CD4-positive, alpha-beta T cell treated with Interferon gamma for 1 hour (primary cell): Measurements from ENCODE around the gene KCNQ1.

Experiments used
- DNase-seq: peaks from one replicate; pipeline ENCODE4 v3.0.0-alpha.2; 2020

Gene KCNQ1

GRCh38 chr11:2660357-2660939, 215.6 kb downstream of the KCNQ1 start:
- DNase-seq, result no peak

GRCh38 chr11:2661173-2662023, 216.6 kb downstream of the KCNQ1 start:
- DNase-seq, result no peak

GRCh38 chr11:2662024-2662312, 217.2 kb downstream of the KCNQ1 start:
- DNase-seq, result no peak

- DNase-seq, result no peak
Measured at GRCh38 chr11:2662430-2663299, 217.9 kb downstream of the KCNQ1 start.

GRCh38 chr11:2663506-2663905, 218.7 kb downstream of the KCNQ1 start:
- DNase-seq, result no peak

- DNase-seq, result no peak
Measured at GRCh38 chr11:2663915-2664314, 219.1 kb downstream of the KCNQ1 start.

GRCh38 chr11:2664376-2664775, 219.6 kb downstream of the KCNQ1 start:
- DNase-seq, result no peak

GRCh38 chr11:2664791-2665525, 220.2 kb downstream of the KCNQ1 start:
- no peak for DNase-seq

GRCh38 chr11:2665526-2666400, 221.0 kb downstream of the KCNQ1 start:
- DNase-seq, result no peak

GRCh38 chr11:2666401-2666741, 221.6 kb downstream of the KCNQ1 start:
- no peak for DNase-seq

- DNase-seq, result no peak
Measured at GRCh38 chr11:2666828-2667570, 222.2 kb downstream of the KCNQ1 start.

- DNase-seq, result no peak
Measured at GRCh38 chr11:2667940-2668339, 223.1 kb downstream of the KCNQ1 start.

- no peak for DNase-seq
Measured at GRCh38 chr11:2668876-2669275, 224.1 kb downstream of the KCNQ1 start.

- no peak for DNase-seq
Measured at GRCh38 chr11:2669634-2670469, 225.0 kb downstream of the KCNQ1 start.

GRCh38 chr11:2670541-2671100, 225.8 kb downstream of the KCNQ1 start:
- DNase-seq, result no peak

GRCh38 chr11:2671748-2672147, 226.9 kb downstream of the KCNQ1 start:
- DNase-seq, result no peak

GRCh38 chr11:2672553-2673249, 227.9 kb downstream of the KCNQ1 start:
- DNase-seq, result no peak

- no peak for DNase-seq
Measured at GRCh38 chr11:2673250-2673610, 228.4 kb downstream of the KCNQ1 start.

GRCh38 chr11:2673871-2674471, 229.2 kb downstream of the KCNQ1 start:
- no peak for DNase-seq
